HCT116 (cell line): Measurements from ENCODE around the gene BCL11B. TPM values are rescaled to one million over a fixed set of nuclear protein-coding genes. Genes with fewer than 3 reads are reported as not detected.

ENCODE experiments used
- CTCF ChIP-seq, 3 experiments: fragments of 200-600 bp in 1 of 3; sonication (generic) in 1 of 3; IDR thresholded peaks in 2 of 3; conservative IDR thresholded peaks in 1 of 3; 2 replicates each; pipeline ENCODE4 v1.5.1; 2012 to 2017; ENCODE audit warnings: low read depth in 2 of 3, low read length in 2 of 3, antibody characterized with exemption in 1 of 3, borderline replicate concordance in 1 of 3, control low read depth in 1 of 3, mild to moderate bottlenecking in 1 of 3, mixed read lengths in 1 of 3, mixed run types in 1 of 3, moderate library complexity in 1 of 3; ENCODE audit not compliant: insufficient read depth in 1 of 3
- EGR1 ChIP-seq: IDR thresholded peaks from 2 replicates; pipeline ENCODE4 v1.6.1; 2012; ENCODE audit warnings: low read depth
- POLR2A ChIP-seq: IDR thresholded peaks from 2 replicates; pipeline ENCODE4 v1.7.0; 2011; ENCODE audit warnings: borderline replicate concordance; ENCODE audit not compliant: insufficient read depth, insufficient read length; ENCODE audit errors: extremely low read depth
- POLR2AphosphoS5 ChIP-seq: IDR thresholded peaks from 2 replicates; pipeline ENCODE4 v1.6.1; 2011; ENCODE audit warnings: mild to moderate bottlenecking, low read depth, low read length, moderate library complexity
- REST ChIP-seq: IDR thresholded peaks from 2 replicates; pipeline ENCODE4 v1.6.1; 2012; ENCODE audit warnings: low read depth
- SIN3A ChIP-seq: IDR thresholded peaks from 2 replicates; pipeline ENCODE4 v1.6.1; 2012; ENCODE audit warnings: low read depth
- TCF7L2 ChIP-seq: IDR thresholded peaks from 2 replicates; pipeline ENCODE4 v1.7.0; 2011; ENCODE audit warnings: borderline replicate concordance, inconsistent platforms; ENCODE audit not compliant: insufficient read depth, insufficient read length; ENCODE audit errors: extremely low read depth
- ZNF274 ChIP-seq: fragments of 200-500 bp; sonication (Bioruptor generic); IDR thresholded peaks from 2 replicates; pipeline ENCODE4 v1.6.1; 2014; ENCODE audit warnings: mild to moderate bottlenecking, low read depth, low read length, inconsistent platforms
- total RNA-seq: library from RNA; stranded (reverse); gene quantifications from one replicate; pipeline ENCODE4 v1.2.1, GENCODE V29; 2021; ENCODE audit not compliant: unreplicated experiment

Gene BCL11B
- total RNA-seq, 1 experiment from 2014 or later: 1.1 TPM

- TF ChIP-seq REST (no peak), TCF7L2 (no peak), ZNF274 (no peak), SIN3A (no peak), POLR2AphosphoS5 (no peak), EGR1 (no peak), POLR2A (no peak), CTCF (IDR thresholded peaks at IDR 0.05 in 2 of 3, conservative IDR thresholded peaks at IDR 0.05 in 1 of 3; ENCODE audit: borderline replicate concordance in 1 of 3, insufficient read depth in 1 of 3, low read depth in 2 of 3, low read length in 2 of 3) (no peak)
- TF ChIP-seq, all 23 proteins: peak for 0
These were observed 73.1 kb downstream of the BCL11B start (continued) for GRCh38 chr14:99198746-99199502.
